Neuronal stem cell (in vitro differentiated cells): Measurements from ENCODE around the gene GCG.

ENCODE experiments used
- DNase-seq: peaks from one replicate; pipeline ENCODE4 v3.0.0-alpha.2; 2013; ENCODE audit warnings: low spot score
- H2AFZ ChIP-seq: one replicate; pipeline ENCODE4 v1.6.1; 2013; ENCODE audit warnings: mild to moderate bottlenecking, low read length, inconsistent platforms
- H2AK5ac ChIP-seq: 2 replicates; pipeline ENCODE4 v1.6.1; 2013; ENCODE audit warnings: low read depth, mild to moderate bottlenecking, inconsistent platforms, low read length, moderate library complexity, mixed read lengths
- H2BK120ac ChIP-seq: 2 replicates; pipeline ENCODE4 v1.6.1; 2013; ENCODE audit warnings: low read depth, mild to moderate bottlenecking, inconsistent platforms, low read length, moderate library complexity, mixed read lengths
- H2BK12ac ChIP-seq: one replicate; pipeline ENCODE4 v1.6.1; 2013; ENCODE audit warnings: low read length, inconsistent platforms
- H2BK15ac ChIP-seq: 2 replicates; pipeline ENCODE4 v1.6.1; 2013; ENCODE audit warnings: mild to moderate bottlenecking, low read length, inconsistent platforms, mixed read lengths
- H2BK5ac ChIP-seq: one replicate; pipeline ENCODE4 v1.6.1; 2013; ENCODE audit warnings: inconsistent platforms, mild to moderate bottlenecking, low read length, moderate library complexity
- H3K14ac ChIP-seq: one replicate; pipeline ENCODE4 v1.6.1; 2013; ENCODE audit warnings: low read length, inconsistent platforms
- H3K18ac ChIP-seq: 2 replicates; pipeline ENCODE4 v1.6.1; 2013; ENCODE audit warnings: low read length, inconsistent platforms
- H3K23ac ChIP-seq: 2 replicates; pipeline ENCODE4 v1.6.1; 2013; ENCODE audit warnings: low read depth, mild to moderate bottlenecking, mixed read lengths, low read length, inconsistent platforms; ENCODE audit not compliant: poor library complexity
- H3K27ac ChIP-seq: replicated peaks from 3 replicates; pipeline ENCODE4 v1.5.1; 2013; ENCODE audit warnings: low read length, inconsistent platforms
- H3K27me3 ChIP-seq, 3 experiments: 2 replicates each; pipeline ENCODE4 v1.6.1; 2013; ENCODE audit warnings: low read length in 3 of 3, mild to moderate bottlenecking in 2 of 3, inconsistent platforms in 1 of 3, low read depth in 1 of 3, mixed read lengths in 1 of 3, moderate library complexity in 1 of 3; ENCODE audit not compliant: control insufficient read depth in 3 of 3, insufficient read depth in 3 of 3
- H3K36me3 ChIP-seq, 2 donors: replicated peaks in 1 of 2; 2 replicates each; pipeline ENCODE4 v1.6.1; 2013; ENCODE audit warnings: low read length in 2 of 2; ENCODE audit not compliant: control insufficient read depth in 2 of 2, insufficient read depth in 2 of 2
- H3K4ac ChIP-seq: 2 replicates; pipeline ENCODE4 v1.6.1; 2013; ENCODE audit warnings: inconsistent platforms, mild to moderate bottlenecking, low read length, moderate library complexity
- H3K4me1 ChIP-seq, 2 donors: 1 replicate in 1 of 2; 2 replicates in 1 of 2; pipeline ENCODE4 v1.6.1; 2013; ENCODE audit warnings: low read length in 2 of 2, low read depth in 1 of 2; ENCODE audit not compliant: control insufficient read depth in 2 of 2, insufficient read depth in 1 of 2
- H3K4me2 ChIP-seq: one replicate; pipeline ENCODE4 v1.6.1; 2013; ENCODE audit warnings: mild to moderate bottlenecking, low read length, inconsistent platforms; ENCODE audit not compliant: insufficient read depth, poor library complexity, severe bottlenecking
- H3K4me3 ChIP-seq, 2 donors: 2 replicates each; pipeline ENCODE4 v1.5.1; 2013; ENCODE audit warnings: low read length in 2 of 2, mild to moderate bottlenecking in 2 of 2, inconsistent platforms in 1 of 2, moderate library complexity in 1 of 2
- H3K79me1 ChIP-seq: one replicate; pipeline ENCODE4 v1.6.1; 2013; ENCODE audit warnings: low read depth, mild to moderate bottlenecking, inconsistent platforms, low read length, moderate library complexity
- H3K9ac ChIP-seq: one replicate; pipeline ENCODE4 v1.6.1; 2013; ENCODE audit warnings: mild to moderate bottlenecking, low read depth, low read length, inconsistent platforms; ENCODE audit not compliant: poor library complexity
- H3K9me3 ChIP-seq, 2 donors: replicated peaks in 1 of 2; 2 replicates each; pipeline versions ENCODE3 to v1.6.1; 2013; ENCODE audit warnings: low read length in 2 of 2, mild to moderate bottlenecking in 2 of 2, inconsistent platforms in 1 of 2, low read depth in 1 of 2, mixed read lengths in 1 of 2, moderate library complexity in 1 of 2; ENCODE audit not compliant: control insufficient read depth in 2 of 2, insufficient read depth in 1 of 2
- H4K8ac ChIP-seq: one replicate; pipeline ENCODE4 v1.6.1; 2013; ENCODE audit warnings: low read depth, mild to moderate bottlenecking, inconsistent platforms, low read length, moderate library complexity
- H4K91ac ChIP-seq: one replicate; pipeline ENCODE4 v1.6.1; 2013; ENCODE audit warnings: low read length, low read depth, mild to moderate bottlenecking, inconsistent platforms; ENCODE audit not compliant: poor library complexity
- WGBS, 2 donors: extraction: QIAGEN DNeasy Blood & Tissue Kit; methylation state at CpG; one replicate each; pipeline ENCODE4 v1.1.7; 2013; ENCODE audit warnings: missing lambda C conversion rate in 2 of 2, mixed read lengths in 1 of 2; ENCODE audit not compliant: insufficient read length in 2 of 2, insufficient replicate concordance in 1 of 2; ENCODE audit errors: extremely low coverage in 2 of 2; 5-methylcytosine and 5-hydroxymethylcytosine counted together

GCG gene

DNA sequence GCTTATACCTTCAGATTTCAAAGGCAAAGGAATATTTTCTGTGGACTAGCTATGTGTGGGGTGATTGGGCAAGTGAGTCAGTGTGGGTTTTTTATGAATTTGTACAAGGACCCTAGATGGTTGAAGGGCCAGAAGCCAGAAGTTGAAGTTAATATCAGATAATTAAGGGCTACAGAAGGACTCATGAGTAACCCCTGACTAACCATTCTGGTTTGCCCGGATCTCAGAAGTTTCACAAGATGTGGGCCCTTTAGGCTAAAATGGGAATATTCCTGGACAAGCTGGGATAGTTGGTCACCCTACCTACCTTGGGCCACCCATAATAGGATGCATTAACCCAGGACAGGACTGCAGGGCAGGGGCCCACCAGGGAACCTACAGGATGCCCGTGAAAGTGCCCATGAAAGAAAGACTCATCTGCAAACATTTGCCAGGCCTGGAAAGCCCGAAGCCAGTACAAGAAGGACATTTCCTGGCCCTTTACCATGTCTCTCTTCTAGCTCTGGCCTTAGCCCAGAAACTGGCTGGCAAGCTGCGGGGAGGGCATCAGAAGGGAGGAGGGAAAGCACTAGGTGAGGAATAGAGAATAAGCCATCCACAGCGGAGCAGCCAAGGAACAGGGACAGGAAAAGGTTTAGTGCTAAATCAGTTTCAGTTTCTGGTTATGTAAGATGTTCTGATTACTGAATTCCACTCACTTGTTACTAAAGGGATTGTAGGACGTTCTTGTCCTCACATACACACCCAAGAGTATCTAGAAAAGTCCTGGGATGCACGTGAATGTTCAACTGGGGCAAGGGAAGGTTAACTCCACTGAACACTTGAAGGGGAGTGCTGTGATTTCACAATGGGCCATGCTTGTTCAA is 33.6 kb downstream of the GCG start:
- no peak overlapping the region for H3K18ac ChIP-seq
- H3K4ac ChIP-seq, result no peak overlapping the region
- H2BK5ac ChIP-seq, result no peak overlapping the region
- no peak overlapping the region for H4K8ac ChIP-seq
- H2AFZ ChIP-seq, result no peak overlapping the region
- H3K27ac ChIP-seq, result no peak overlapping the region
- no peak overlapping the region for H2BK12ac ChIP-seq
- no peak overlapping the region for H2BK15ac ChIP-seq
- no peaks in the 10 kb centered on the region for H3K27me3 ChIP-seq
- H3K79me1 ChIP-seq, result no peaks in the 10 kb centered on the region
- peaks cover 0 to 3% of the 10 kb centered on the region in 2 donors for H3K4me1 ChIP-seq
- no peak overlapping the region for H2BK120ac ChIP-seq
- H3K23ac ChIP-seq, result no peak overlapping the region
- H3K4me2 ChIP-seq, result no peak overlapping the region
- peaks cover 0 to 2% of the 10 kb centered on the region in 2 donors for H3K9me3 ChIP-seq
- DNase-seq, result no peak
- H4K91ac ChIP-seq, result no peak overlapping the region
- no peak overlapping the region for H3K14ac ChIP-seq
- no peaks in the 10 kb centered on the region for H3K36me3 ChIP-seq
- no peak overlapping the region for H3K4me3 ChIP-seq
- H2AK5ac ChIP-seq, result no peak overlapping the region
- WGBS, 2 donors, result no CpG with 5 or more reads among the region's 7 CpGs
- no peak overlapping the region for H3K9ac ChIP-seq

DNA sequence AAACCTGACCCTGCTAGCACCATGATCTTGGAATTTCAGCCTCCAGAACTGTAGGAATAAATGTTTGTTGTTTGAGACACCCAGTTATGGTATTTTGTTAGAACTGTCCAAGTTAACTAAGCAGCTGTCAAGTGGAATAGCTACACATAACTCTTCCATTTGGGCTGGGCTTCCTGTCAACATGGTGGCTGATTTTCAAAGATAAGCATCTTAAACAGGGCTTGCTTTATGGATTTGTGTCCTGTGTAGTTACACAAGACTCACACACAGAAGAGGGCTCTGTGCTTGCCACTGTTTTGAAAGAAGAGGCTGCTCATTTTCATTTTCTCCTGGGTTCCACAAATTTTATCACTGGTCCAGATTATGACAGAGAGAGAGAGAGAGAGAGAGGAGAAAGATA is 35.7 kb downstream of the GCG start:
- H3K4ac ChIP-seq, result no peak overlapping the region
- no peak for DNase-seq
- H2BK15ac ChIP-seq, result no peak overlapping the region
- H3K4me3 ChIP-seq, result no peak overlapping the region
- no peak overlapping the region for H2AFZ ChIP-seq
- no peak overlapping the region for H3K4me2 ChIP-seq
- H2BK120ac ChIP-seq, result no peak overlapping the region
- no peak overlapping the region for H4K8ac ChIP-seq
- H3K14ac ChIP-seq, result no peak overlapping the region
- H3K9ac ChIP-seq, result no peak overlapping the region
- no peak overlapping the region for H3K27ac ChIP-seq
- no peak overlapping the region for H2BK5ac ChIP-seq
- H3K9me3 ChIP-seq, result peaks cover 0 to 4% of the 10 kb centered on the region in 2 donors
- H2BK12ac ChIP-seq, result no peak overlapping the region
- H2AK5ac ChIP-seq, result no peak overlapping the region
- no peaks in the 10 kb centered on the region for H3K27me3 ChIP-seq
- H3K36me3 ChIP-seq, result no peaks in the 10 kb centered on the region
- H3K23ac ChIP-seq, result no peak overlapping the region
- no peak overlapping the region for H4K91ac ChIP-seq
- H3K4me1 ChIP-seq, result peaks cover 0 to 3% of the 10 kb centered on the region in 2 donors
- no peaks in the 10 kb centered on the region for H3K79me1 ChIP-seq
- H3K18ac ChIP-seq, result no peak overlapping the region

- DNase-seq, result no peak
- H3K23ac ChIP-seq, result no peak overlapping the region
- no CpG with 5 or more reads among the region's 2 CpGs for WGBS, 2 donors
Observed at GRCh38 chr2:162115076-162115475, 37.0 kb downstream of the GCG start.

DNA sequence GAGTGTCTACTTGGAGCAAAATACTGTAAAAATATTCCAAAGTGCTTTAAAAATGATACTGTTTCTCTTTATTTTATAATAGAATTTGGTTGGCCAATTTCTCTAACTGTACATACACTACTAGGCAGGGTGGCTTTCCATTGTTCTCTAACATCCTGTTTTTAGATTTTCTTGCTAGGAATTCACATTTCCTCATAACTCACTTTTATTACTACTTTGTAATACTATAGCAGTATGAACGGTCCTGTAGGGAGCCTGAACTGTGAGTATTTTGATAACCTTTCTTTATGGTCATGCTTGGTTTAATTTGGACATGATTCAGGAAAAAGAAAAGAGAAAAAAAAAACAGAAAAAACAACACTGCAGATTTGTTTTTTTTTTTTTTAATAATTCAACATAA is 37.8 kb downstream of the GCG start:
- no peak overlapping the region for H3K4me3 ChIP-seq

More at GRCh38 chr2:162115076-162115475, 37.0 kb downstream of the GCG start:
- Histone ChIP-seq H2BK15ac (no peak overlapping the region), H4K91ac (no peak overlapping the region), H2BK5ac (no peak overlapping the region), H3K4ac (no peak overlapping the region), H2BK12ac (no peak overlapping the region), H2AK5ac (no peak overlapping the region), H3K36me3 (no peaks in the 10 kb centered on the region), H3K79me1 (no peaks in the 10 kb centered on the region), H3K4me2 (no peak overlapping the region), H2AFZ (no peak overlapping the region), H3K9me3 (peaks cover 0 to 4% of the 10 kb centered on the region in 2 donors), H3K27me3 (no peaks in the 10 kb centered on the region), H3K9ac (no peak overlapping the region), H3K4me1 (no peaks in the 10 kb centered on the region), H3K18ac (no peak overlapping the region), H3K14ac (no peak overlapping the region), H3K4me3 (no peak overlapping the region), H4K8ac (no peak overlapping the region), H2BK120ac (no peak overlapping the region), H3K27ac (no peak overlapping the region)

More for the DNA sequence above, 37.8 kb downstream of the GCG start:
- H2AK5ac ChIP-seq, result no peak overlapping the region
- H3K9me3 ChIP-seq, result peaks cover 0 to 4% of the 10 kb centered on the region in 2 donors
- H3K18ac ChIP-seq, result no peak overlapping the region
- H3K27ac ChIP-seq, result no peak overlapping the region
- no peak overlapping the region for H4K91ac ChIP-seq
- no peak overlapping the region for H2BK120ac ChIP-seq
- no CpG with 5 or more reads among the region's 1 CpG for WGBS, 2 donors
- H3K27me3 ChIP-seq, result no peaks in the 10 kb centered on the region
- no peak overlapping the region for H3K14ac ChIP-seq
- H4K8ac ChIP-seq, result no peak overlapping the region
- no peak overlapping the region for H3K9ac ChIP-seq
- H2BK15ac ChIP-seq, result no peak overlapping the region
- no peaks in the 10 kb centered on the region for H3K4me1 ChIP-seq
- no peak overlapping the region for H2BK12ac ChIP-seq
- H3K23ac ChIP-seq, result no peak overlapping the region
- no peaks in the 10 kb centered on the region for H3K79me1 ChIP-seq
- DNase-seq, result no peak
- no peak overlapping the region for H2AFZ ChIP-seq
- no peaks in the 10 kb centered on the region for H3K36me3 ChIP-seq
- H2BK5ac ChIP-seq, result no peak overlapping the region
- H3K4ac ChIP-seq, result no peak overlapping the region
- H3K4me2 ChIP-seq, result no peak overlapping the region
